ENCODE results near the gene GYG2.
"Not testable (repeated sequence)": the region's sequence is repeated elsewhere in the genome, so short reads cannot be mapped to it uniquely, and the experiment has no call there.

Gene GYG2

DNA sequence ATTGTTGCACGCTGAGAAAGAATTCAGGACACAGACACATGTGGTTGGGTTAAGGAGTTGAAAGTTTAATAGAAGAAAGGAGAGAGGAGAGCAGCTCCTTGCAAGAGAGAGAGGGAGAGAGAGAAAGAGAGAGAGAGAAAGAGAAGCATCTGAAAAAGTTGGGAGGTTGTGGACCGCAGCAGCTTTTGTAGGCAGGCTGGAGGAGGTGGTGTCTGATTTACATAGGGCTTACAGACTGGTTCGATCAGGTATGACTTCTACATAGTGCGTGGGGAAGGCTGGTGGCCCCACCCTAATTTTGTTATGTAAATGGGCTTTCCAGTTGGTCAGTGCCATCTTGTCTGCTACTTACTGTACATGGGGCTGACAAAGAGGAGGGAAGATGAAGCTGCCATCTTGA lies 27.5 kb upstream of the GYG2 start:
- H3K36me3 Mint-ChIP-seq (ENCODE audit: low read depth), result no peaks in the 10 kb centered on the region
- no peak for DNase-seq
- H3K4me3 Mint-ChIP-seq, result no peak overlapping the region
- H3K9me3 Mint-ChIP-seq, result no peaks in the 10 kb centered on the region
- no peaks in the 10 kb centered on the region for H3K4me1 Mint-ChIP-seq (ENCODE audit: low read depth)
- no peak overlapping the region for H3K27ac Mint-ChIP-seq
- peaks cover 9% of the 10 kb centered on the region for H3K27me3 Mint-ChIP-seq

DNA sequence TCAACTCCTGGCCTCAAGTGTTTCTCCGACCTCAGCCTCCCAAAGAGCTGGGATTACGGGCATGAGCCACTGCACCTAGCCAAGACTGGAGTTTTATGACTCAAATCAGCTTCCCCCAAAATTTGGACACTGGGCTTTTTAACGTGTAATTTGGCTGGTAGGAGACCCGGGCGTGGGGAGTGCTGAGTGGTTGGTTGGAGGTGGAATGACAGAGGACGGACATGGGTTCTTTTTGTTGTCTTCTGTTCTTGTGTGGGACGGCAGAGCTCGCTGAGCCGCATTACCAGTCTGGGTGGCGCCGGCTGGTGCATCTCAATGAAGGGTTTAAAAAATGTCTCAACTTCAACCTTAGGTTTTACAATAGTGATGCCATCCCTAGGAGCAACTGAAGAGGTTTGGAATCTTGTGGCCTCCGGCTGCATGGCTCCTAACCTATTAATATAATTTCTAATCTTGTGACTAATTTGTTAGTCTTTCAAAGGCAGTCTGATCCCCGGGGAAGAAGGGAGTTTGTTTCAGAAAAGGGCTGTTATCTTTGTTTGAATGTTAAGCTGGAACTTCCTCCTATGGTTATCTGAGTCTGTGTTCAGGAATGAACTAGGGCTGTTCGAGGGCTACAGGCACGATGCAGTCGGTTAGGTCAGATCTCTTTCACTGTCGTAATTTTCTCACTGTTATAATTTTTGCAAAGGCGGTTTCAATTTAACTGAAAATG lies 26.2 kb upstream of the GYG2 start:
- not testable (repeated sequence) for H3K4me3 Mint-ChIP-seq; H3K27ac Mint-ChIP-seq; H3K4me1 Mint-ChIP-seq (ENCODE audit: low read depth); H3K27me3 Mint-ChIP-seq; H3K36me3 Mint-ChIP-seq (ENCODE audit: low read depth); DNase-seq; H3K9me3 Mint-ChIP-seq

DNA sequence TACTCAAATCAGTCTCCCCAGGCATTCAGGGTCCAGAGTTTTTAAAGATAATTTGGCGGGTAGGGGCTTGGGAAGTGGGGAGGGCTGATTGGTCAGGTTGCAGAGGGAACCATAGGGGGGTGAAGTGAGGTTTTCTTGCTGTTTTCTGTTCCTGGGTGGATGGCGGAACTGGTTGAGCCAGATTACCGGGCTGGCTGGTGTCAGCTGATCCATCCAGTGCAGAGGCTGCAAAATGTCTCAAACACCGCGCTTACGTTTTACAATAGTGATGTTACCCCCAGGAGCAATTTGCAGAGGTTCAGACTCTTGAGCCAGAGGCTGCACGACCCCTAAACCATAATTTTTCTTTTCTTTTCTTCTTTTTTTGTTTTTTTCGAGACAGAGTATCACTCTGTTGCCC lies 25.2 kb upstream of the GYG2 start:
- H3K4me3 Mint-ChIP-seq; H3K9me3 Mint-ChIP-seq; H3K36me3 Mint-ChIP-seq (ENCODE audit: low read depth): not testable (repeated sequence)

DNA sequence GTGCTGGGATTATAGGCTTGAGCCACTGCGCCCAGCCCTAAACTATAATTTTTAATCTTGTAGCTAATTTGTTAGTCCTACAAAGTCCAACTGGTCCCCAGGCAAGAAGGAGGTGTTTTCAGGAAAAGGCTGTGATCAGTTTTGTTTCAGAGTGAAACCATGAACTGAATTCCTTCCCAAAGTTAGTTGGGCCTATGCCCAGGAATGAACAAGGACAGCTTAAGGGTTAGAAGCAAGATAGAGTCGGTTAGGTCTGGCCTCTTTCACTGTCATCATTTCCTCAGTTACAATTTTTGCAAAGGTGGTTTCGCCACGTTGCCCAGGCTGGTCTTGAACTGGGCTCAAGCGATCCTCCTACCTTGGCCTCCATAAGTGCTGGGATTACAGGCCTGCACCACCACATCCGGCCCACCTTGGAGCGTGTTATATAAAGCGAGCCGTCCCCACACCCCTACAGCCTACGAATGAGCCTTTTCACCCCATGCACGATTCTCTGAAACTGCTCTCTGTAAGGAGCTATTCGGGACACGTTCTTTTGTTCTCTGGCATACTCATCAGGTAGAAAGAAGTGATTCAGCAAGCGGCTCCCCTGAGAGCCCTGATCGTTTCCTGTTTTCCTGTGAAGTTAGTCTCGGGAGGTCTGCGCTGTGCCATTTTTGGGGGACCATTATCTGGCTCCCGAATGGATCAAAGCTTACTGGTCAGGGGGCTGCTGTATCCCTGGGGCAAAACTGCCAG lies 24.5 kb upstream of the GYG2 start:
- not testable (repeated sequence) for H3K27ac Mint-ChIP-seq; DNase-seq; H3K4me3 Mint-ChIP-seq; H3K36me3 Mint-ChIP-seq (ENCODE audit: low read depth); H3K4me1 Mint-ChIP-seq (ENCODE audit: low read depth); H3K9me3 Mint-ChIP-seq
- peaks cover 11% of the 10 kb centered on the region for H3K27me3 Mint-ChIP-seq

More for the DNA sequence above, 25.2 kb upstream of the GYG2 start:
- DNase-seq; H3K4me1 Mint-ChIP-seq (ENCODE audit: low read depth); H3K27me3 Mint-ChIP-seq; H3K27ac Mint-ChIP-seq: not testable (repeated sequence)

DNA sequence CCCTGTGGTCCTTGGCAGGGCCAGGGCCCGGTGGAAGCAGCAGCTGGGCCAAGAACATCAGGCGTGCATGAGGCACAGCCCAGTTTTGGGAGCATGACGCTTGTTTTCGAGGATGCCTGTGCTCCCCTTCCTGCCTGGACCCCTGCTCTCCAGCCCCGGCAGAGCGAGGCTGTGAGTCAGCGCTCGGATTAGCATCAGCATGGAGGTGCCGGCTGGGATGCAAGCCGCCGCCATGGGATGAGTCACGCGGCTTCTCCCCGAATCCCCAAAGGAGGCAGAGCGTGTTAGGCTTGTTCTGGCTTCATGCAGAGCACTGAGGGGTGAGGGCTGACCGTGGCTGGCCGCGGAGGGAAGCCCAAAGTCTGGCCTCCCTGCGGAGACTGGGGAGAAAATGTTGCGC lies 23.9 kb upstream of the GYG2 start:
- not testable (repeated sequence) for H3K4me1 Mint-ChIP-seq (ENCODE audit: low read depth); DNase-seq; H3K27ac Mint-ChIP-seq; H3K4me3 Mint-ChIP-seq; H3K9me3 Mint-ChIP-seq; H3K36me3 Mint-ChIP-seq (ENCODE audit: low read depth)
- peaks cover 12% of the 10 kb centered on the region for H3K27me3 Mint-ChIP-seq

DNA sequence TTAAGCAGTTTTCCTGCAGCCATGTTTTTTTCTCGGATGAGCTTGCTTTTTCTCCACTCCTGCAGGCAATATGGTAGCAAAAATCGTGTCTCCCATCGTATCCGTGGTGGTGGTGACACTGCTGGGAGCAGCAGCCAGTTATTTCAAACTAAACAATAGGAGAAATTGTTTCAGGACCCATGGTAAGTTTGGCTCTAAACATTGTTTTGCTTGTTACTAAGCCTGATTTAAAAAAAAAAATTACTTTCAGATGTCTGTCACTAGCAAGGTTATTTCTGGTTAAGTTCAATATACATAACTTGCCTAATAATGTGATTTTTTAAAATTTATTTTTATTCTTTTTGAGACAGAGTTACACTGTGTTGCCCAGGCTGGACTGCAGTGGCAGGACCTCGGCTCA lies 17.5 kb upstream of the GYG2 start:
- Mint-ChIP-seq H3K4me1 (ENCODE audit: low read depth) (peaks cover 8% of the 10 kb centered on the region), H3K27ac (no peak overlapping the region), H3K4me3 (no peak overlapping the region), H3K9me3 (no peaks in the 10 kb centered on the region), H3K36me3 (ENCODE audit: low read depth) (no peaks in the 10 kb centered on the region), H3K27me3 (peaks cover 28% of the 10 kb centered on the region)
- DNase-seq, result no peak

DNA sequence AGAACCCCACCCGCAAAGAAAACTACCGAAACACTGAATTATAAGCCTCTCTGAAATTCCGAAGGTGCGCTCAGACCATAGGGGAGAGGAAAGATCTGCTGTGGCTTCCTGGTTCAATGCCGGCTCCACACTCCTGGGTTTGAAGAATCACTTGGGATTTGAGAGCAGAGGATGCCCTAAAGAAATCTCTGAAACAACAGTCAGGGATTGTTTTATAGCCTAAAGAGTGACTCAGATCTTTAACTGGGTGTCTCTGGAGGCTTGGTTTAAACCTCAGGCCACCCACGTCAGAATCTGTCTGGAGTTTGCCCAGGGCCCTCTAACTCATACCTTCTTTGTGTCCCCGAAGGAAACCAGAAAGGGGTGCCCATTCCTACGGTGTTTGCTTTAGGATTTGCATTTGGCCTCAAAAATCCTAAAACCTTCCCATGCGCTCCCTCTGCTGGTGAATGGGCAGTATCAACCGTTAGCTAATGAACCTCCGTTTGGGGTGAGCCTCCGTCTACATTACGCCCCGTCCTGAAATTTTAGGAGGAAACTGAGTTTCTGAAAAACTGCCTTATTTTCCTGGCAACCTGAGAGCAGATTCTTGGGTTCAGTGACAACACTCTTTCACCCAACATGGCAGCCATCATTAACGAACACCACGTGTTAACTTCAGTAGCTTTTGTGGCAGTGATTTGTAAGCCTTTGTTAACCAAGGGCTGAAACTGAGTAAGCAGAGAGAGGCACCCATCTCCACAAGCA lies 16.4 kb upstream of the GYG2 start:
- H3K9me3 Mint-ChIP-seq; H3K4me1 Mint-ChIP-seq (ENCODE audit: low read depth); H3K36me3 Mint-ChIP-seq (ENCODE audit: low read depth): not testable (repeated sequence)
- Mint-ChIP-seq H3K27me3 (peaks cover 31% of the 10 kb centered on the region), H3K27ac (peak overlapping the region; percentile 55), H3K4me3 (peak overlapping the region; percentile 51)
- peak; percentile 63 for DNase-seq

DNA sequence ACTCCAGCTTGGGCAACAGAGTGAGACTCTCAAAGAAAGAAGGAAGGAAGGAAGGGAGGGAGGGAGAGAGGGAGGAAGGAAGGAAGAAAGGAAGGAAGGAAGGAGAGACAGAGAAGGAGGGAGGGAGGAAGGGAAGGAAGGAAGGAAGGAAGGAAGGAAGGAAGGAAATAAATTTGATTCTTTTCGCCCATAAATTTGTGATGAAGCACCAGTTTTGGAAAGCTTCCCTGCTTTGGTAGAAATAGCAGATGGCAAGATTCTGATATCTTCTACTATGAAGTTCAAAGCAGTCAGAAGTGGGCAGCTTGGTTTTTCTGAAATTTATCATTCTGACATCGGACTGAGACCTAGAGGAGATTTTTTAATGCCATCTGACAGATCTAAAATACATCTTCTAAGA lies 11.7 kb upstream of the GYG2 start:
- DNase-seq, result no peak
- Mint-ChIP-seq H3K4me1 (ENCODE audit: low read depth) (peaks cover 11% of the 10 kb centered on the region), H3K4me3 (no peak overlapping the region), H3K36me3 (ENCODE audit: low read depth) (no peaks in the 10 kb centered on the region), H3K27ac (no peak overlapping the region), H3K9me3 (no peaks in the 10 kb centered on the region), H3K27me3 (peaks cover 48% of the 10 kb centered on the region)

DNA sequence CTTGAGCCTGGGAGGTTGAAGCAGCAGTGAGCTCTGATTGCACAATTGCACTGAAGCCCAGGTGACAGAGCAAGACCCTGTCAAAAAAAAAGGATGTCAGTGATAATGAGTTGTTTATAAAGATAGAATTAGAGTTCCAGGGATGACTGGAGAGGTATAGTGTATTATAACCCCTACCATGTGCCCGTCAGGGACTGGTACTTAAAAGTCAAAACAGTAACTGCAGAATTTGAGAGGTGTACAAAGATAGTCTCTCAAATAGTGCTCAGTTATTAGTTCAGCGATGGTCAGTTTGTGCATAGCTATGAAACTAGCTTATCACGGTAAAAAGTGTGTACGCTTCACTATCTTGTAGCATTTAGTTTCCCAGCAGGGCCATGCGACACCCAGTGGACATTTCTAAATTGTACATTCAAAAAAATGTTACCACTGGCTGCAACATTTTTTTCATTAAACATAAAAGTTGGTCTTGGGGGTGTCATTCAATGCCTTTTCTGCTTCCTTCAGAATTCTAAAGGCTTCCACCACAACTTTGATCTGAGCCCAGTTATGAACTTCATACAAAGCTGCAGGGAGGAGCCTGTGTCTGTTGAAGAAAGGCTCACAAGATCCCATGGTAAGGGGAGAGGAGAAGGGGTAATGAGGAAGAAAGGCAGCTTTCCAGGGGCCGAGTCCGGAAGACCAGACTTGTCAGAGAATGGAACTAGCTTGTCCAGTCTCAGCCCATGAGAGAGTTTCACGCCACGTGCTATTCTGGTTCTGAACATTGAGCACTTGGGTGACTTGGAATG lies 9.2 kb upstream of the GYG2 start:
- Mint-ChIP-seq H3K27me3 (peaks cover 45% of the 10 kb centered on the region), H3K9me3 (no peaks in the 10 kb centered on the region), H3K4me1 (ENCODE audit: low read depth) (peaks cover 5% of the 10 kb centered on the region), H3K36me3 (ENCODE audit: low read depth) (no peaks in the 10 kb centered on the region), H3K4me3 (no peak overlapping the region), H3K27ac (no peak overlapping the region)
- DNase-seq, result no peak

DNA sequence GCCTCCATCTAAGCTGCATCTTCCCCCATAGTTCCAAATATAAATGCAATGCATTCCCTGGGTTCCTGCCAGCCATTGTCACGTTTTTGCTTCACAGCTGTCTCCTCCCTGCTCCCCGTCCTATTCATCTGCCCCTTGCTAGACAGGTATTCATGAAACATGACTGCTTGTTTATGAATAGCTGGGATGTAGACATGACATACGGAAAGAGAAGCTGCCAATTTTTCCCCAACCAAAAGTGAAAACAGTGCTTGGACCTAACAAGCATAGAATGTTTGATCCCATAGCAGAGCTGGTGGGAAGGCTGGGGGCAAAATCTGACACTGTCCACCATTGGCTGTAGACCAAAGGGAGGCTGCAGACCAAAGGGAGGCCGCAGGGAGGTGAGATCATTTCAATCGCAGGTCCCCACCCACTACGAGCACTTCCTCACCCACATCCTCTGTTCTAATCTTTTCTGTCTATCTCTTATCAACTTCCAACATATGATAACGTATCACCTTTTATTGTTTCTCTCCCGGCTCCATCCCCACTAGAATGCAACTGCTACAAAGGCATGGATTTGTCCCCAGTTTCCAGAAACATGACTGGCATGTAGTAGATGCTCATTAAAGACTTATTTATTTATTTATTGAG lies 8.5 kb upstream of the GYG2 start:
- no peak overlapping the region for H3K27ac Mint-ChIP-seq
- H3K4me1 Mint-ChIP-seq (ENCODE audit: low read depth), result peaks cover 5% of the 10 kb centered on the region
- DNase-seq, result no peak
- no peaks in the 10 kb centered on the region for H3K36me3 Mint-ChIP-seq (ENCODE audit: low read depth)
- peaks cover 38% of the 10 kb centered on the region for H3K27me3 Mint-ChIP-seq
- no peaks in the 10 kb centered on the region for H3K9me3 Mint-ChIP-seq
- H3K4me3 Mint-ChIP-seq, result no peak overlapping the region

DNA sequence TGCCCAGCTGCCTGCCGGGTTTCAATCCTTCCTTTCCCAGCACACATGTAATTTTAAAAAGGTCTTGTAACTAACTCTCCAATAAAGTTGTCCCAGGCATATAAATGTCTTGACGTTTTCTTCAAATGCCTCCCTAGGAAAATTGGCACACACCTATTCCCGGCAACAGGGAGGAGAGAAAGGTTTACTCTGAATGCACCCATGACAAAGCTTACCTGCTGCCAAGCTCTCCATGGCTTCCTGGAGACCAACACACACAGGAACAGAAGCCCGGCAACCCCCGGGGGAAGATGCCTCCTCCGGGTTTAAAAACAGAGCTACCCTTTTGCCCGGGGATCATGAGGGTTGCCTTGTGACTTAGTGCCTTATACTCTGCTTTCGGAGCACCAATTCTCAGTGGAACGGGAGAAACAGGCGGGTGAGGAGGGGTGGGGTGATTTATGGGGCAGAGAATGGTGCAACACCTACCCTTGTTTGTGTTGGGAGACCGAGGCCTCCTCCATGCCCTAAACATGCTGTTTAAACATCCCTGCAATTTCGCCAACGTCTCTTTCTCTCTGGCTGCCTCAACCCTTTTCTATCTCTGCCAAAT lies 4.8 kb upstream of the GYG2 start:
- Mint-ChIP-seq H3K27me3 (peaks cover 30% of the 10 kb centered on the region), H3K27ac (no peak overlapping the region), H3K9me3 (no peaks in the 10 kb centered on the region), H3K4me1 (ENCODE audit: low read depth) (peaks cover 5% of the 10 kb centered on the region), H3K36me3 (ENCODE audit: low read depth) (no peaks in the 10 kb centered on the region), H3K4me3 (no peak overlapping the region)
- DNase-seq, result no peak

DNA sequence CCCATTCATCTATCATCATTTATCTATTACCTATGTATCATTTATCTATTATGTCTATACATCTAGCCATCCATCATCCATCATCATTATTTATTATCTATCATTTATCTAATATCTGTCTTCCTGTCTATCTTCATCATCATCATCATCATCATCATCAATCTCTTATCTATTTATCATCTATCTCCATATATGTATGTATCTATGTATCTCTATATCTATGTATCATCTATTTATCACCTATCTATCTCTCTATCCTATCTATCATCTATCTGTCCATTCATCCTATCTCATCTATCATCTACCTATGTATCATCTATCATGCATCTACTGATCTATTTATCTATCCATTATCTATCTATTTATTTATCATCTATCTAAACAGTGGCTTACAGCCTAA lies 3.8 kb upstream of the GYG2 start:
- peaks cover 5% of the 10 kb centered on the region for H3K4me1 Mint-ChIP-seq (ENCODE audit: low read depth)
- H3K36me3 Mint-ChIP-seq (ENCODE audit: low read depth), result no peaks in the 10 kb centered on the region
- no peaks in the 10 kb centered on the region for H3K9me3 Mint-ChIP-seq
- peaks cover 24% of the 10 kb centered on the region for H3K27me3 Mint-ChIP-seq
- no peak overlapping the region for H3K4me3 Mint-ChIP-seq
- DNase-seq, result no peak
- no peak overlapping the region for H3K27ac Mint-ChIP-seq

DNA sequence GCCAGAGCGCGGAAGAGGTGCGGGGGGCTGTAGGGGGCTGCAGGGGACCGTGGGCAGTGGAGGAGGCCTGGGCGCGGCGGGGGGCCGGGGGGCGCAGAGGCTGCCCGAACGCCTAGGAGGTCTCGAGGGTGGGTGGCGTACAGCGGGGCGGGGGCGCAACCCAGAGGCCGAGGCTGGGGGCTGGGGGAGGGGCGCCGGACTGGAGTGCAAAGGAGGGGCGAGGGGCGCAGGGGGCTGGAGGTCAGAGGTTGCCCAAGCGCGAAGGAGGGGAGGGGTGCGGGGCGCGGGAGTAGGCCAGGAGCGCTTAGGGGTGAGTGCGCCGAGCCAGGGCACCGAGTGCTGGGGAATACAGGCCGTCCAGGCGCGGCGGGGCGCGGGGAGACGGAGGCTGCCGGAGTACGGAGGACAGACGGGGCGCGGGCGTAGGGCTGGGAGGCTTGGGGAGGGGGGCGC lies 255 bp downstream of the GYG2 start:
- no peak overlapping the region for H3K4me3 Mint-ChIP-seq
- no peak for DNase-seq
- peaks cover 43% of the 10 kb centered on the region for H3K27me3 Mint-ChIP-seq
- no peak overlapping the region for H3K27ac Mint-ChIP-seq
- H3K4me1 Mint-ChIP-seq (ENCODE audit: low read depth), result no peaks in the 10 kb centered on the region
- H3K9me3 Mint-ChIP-seq, result no peaks in the 10 kb centered on the region
- H3K36me3 Mint-ChIP-seq (ENCODE audit: low read depth), result no peaks in the 10 kb centered on the region

All from activated T-cell treated with anti-CD3 and anti-CD28 coated beads, Interleukin-2, amount 50 U/mL, for 24 hours (primary cell).